Progenitor cell of endocrine pancreas (in vitro differentiated cells): ENCODE results near the gene ARHGEF12. TPM values are rescaled to one million over a fixed set of nuclear protein-coding genes. Genes with fewer than 3 reads are reported as not detected.

ENCODE experiments used
- DNase-seq: peaks from one replicate; pipeline ENCODE4 v3.0.0; 2021; ENCODE audit warnings: low spot score; ENCODE audit not compliant: unreplicated experiment
- H3K27ac Mint-ChIP-seq: 2 replicates; pipeline ENCODE4 v1.8.0; 2021; ENCODE audit warnings: mild to moderate bottlenecking, moderate library complexity, mixed read lengths
- H3K27me3 Mint-ChIP-seq: 2 replicates; pipeline ENCODE4 v1.8.0; 2021; ENCODE audit warnings: mixed read lengths
- H3K36me3 Mint-ChIP-seq: 2 replicates; pipeline ENCODE4 v1.8.0; 2022; ENCODE audit warnings: mixed read lengths; ENCODE audit not compliant: insufficient read depth
- H3K4me1 Mint-ChIP-seq: 2 replicates; pipeline ENCODE4 v1.8.0; 2021; ENCODE audit warnings: low read depth, mixed read lengths
- H3K4me3 Mint-ChIP-seq: 2 replicates; pipeline ENCODE4 v1.8.0; 2021; ENCODE audit warnings: low read depth, mild to moderate bottlenecking, moderate library complexity, mixed read lengths
- H3K9me3 Mint-ChIP-seq: 2 replicates; pipeline ENCODE4 v1.8.0; 2021; ENCODE audit warnings: low read depth, mixed read lengths
- total RNA-seq: library from RNA; stranded (reverse); gene quantifications from 2 replicates; pipeline ENCODE4 v1.2.1, GENCODE V29; 2021
- TF ChIP-seq, protein P1 (sequence below): fragments of 200-600 bp; sonication (generic); IDR thresholded peaks from one replicate; pipeline ENCODE4 v1.5.0; 2021; ENCODE audit warnings: antibody characterized with exemption, mild to moderate bottlenecking; ENCODE audit not compliant: unreplicated experiment

ARHGEF12 gene
- total RNA-seq, 1 donor from 2014 or later, result 64.9 TPM

DNA sequence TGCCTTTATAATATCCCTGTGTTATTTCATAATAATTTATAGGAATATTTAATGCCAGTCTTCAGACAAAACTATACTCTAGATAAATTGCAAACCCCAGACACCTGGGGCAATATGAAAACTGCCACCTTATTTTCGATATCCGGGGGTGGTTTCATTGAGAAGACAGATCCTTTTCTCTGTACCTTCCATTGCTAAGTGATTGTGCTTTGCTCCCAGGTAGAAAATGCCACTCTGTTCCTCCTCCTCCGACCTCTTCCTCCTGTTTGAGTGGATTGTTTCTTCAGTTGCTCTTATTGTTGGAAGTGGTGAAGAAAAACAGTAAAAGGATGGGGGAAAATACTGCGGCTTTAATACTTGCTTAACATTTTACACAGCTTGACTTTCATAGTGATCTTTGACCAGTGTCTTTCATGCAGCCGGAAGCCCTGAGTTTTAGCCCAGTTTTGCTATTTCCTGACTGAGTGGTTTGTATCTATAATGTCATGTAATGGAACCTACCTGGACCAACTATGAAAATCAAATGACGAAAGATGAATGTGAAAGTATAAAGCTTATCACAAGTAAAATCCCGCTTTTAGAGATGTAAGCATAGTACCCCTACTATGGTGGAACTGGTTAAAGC, 169.7 kb downstream of the ARHGEF12 start:
- Mint-ChIP-seq H3K27me3 (peaks cover 58% of the 10 kb centered on the region), H3K4me3 (no peak overlapping the region), H3K9me3 (no peaks in the 10 kb centered on the region), H3K4me1 (peaks cover 4% of the 10 kb centered on the region), H3K36me3 (no peaks in the 10 kb centered on the region), H3K27ac (no peak overlapping the region)
- TF ChIP-seq, protein P1, sequence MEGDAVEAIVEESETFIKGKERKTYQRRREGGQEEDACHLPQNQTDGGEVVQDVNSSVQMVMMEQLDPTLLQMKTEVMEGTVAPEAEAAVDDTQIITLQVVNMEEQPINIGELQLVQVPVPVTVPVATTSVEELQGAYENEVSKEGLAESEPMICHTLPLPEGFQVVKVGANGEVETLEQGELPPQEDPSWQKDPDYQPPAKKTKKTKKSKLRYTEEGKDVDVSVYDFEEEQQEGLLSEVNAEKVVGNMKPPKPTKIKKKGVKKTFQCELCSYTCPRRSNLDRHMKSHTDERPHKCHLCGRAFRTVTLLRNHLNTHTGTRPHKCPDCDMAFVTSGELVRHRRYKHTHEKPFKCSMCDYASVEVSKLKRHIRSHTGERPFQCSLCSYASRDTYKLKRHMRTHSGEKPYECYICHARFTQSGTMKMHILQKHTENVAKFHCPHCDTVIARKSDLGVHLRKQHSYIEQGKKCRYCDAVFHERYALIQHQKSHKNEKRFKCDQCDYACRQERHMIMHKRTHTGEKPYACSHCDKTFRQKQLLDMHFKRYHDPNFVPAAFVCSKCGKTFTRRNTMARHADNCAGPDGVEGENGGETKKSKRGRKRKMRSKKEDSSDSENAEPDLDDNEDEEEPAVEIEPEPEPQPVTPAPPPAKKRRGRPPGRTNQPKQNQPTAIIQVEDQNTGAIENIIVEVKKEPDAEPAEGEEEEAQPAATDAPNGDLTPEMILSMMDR, result no peak
- DNase-seq, result no peak

DNA sequence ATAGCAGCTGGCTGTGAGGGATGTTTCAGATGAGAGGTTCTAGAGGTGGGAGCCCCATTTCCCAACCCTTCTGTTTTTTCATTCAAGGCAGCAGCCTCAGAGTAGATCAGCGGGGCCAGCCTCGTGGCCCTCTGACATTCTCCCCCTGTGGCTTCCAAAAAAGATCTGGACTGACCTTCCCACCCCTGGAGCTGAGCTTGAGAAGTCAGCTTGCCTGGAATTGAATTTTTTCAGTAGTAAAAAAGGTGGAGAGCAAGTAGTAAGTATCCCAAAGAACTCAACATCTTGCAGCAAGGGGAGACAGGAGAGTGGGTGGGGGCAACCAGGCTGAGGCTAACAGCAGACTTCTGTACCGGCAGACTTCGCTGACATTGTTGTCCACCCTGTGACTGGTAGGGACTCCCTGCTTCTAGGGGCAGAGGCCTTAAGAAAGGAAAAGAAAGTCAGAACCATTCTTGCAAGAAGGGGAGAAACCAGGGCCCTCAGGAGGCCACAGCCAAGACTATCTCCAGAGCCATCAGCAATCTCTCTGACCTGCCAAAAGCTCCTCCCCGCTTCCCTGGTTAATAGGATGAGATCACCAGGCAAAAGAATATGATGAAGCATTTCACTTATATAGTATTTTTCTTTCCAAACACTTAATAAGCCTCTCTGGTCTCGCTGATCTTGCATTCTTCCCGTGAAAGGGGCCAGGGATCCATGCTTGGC, 173.3 kb downstream of the ARHGEF12 start:
- no peak for DNase-seq
- H3K27me3 Mint-ChIP-seq, result peaks cover 72% of the 10 kb centered on the region
- no peaks in the 10 kb centered on the region for H3K36me3 Mint-ChIP-seq
- TF ChIP-seq, protein P1, result no peak
- no peak overlapping the region for H3K4me3 Mint-ChIP-seq
- no peaks in the 10 kb centered on the region for H3K9me3 Mint-ChIP-seq
- H3K27ac Mint-ChIP-seq, result no peak overlapping the region
- no peaks in the 10 kb centered on the region for H3K4me1 Mint-ChIP-seq

DNA sequence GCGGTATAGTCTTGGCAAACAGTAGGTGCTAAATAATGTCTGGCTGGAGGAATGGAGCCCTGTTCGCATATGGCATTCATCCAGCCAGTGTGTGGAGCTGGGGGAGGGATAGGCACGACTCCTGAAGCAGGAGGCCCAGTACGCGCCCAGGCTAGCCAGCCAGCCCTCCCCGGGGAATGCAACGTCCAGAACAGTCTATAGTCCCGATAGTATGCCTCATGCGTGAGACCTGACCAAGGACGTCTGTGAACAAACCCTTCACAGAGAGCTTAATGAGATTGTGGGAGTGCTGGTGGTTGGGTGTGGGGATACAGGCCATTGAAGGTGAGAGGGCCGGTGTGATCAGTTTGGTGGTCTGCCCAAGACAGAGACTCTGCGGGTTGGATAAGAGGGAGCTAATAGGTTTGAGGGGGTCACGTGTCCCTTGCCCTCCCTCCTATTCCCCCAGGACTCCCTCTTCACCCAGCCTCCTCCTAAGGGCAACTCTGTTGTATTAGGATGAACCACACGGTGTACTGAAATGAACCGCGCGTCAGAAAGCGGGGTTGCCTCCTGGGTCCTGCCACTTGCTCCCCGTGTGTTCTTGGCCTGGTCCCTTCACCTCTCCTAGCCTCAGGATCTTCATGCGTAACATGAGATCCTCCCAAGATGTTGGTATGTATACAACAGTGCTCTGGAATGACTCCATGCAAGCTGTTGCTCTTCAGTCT, 174.3 kb downstream of the ARHGEF12 start:
- H3K4me3 Mint-ChIP-seq, result peak overlapping the region; percentile 12
- H3K36me3 Mint-ChIP-seq, result no peaks in the 10 kb centered on the region
- DNase-seq, result no peak
- no peaks in the 10 kb centered on the region for H3K9me3 Mint-ChIP-seq
- peaks cover 78% of the 10 kb centered on the region for H3K27me3 Mint-ChIP-seq
- TF ChIP-seq, protein P1, result no peak
- no peaks in the 10 kb centered on the region for H3K4me1 Mint-ChIP-seq
- no peak overlapping the region for H3K27ac Mint-ChIP-seq

DNA sequence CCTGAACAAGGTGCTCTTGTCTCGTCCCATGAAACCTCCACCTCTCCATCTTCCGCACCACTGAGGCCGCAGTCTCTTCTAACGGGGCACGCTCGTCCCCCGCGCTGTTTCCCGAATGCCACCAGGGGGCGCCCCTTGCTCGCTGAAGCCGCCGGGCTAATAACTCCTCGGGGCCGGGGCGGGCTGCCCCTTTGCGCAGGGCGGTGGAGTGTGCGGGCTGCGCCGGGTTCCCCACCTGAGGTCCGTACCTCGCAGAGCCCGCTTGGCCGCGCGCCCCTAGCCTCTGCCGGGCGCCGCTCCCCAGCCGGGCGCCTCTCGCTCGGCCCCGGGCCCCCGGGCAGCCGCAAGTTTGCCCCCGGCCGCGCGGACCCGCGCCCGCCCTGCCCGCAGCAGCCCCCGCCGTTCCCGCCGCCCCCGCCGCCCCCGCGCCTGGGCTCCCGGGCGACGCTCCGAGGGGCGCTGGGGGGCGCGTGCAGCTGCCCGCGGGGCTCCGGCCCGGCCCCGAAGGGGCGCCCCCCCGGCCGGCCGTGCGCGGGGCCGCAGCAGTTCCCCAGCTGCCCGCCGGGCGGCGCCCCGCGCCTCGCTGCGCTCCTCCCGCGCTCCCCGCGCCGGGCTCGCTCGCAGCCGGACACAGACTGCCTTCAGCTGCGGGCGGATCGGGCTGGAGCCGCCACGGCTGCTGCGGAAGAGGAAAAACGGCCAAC, 175.1 kb downstream of the ARHGEF12 start, which contains the start of gene GRIK4:
TSS of gene GRIK4 (plus strand) at position 633 of the 704 bp plus-strand sequence. CDS start 148,571 bp downstream, outside the sequence.
- Mint-ChIP-seq H3K36me3 (no peaks in the 10 kb centered on the region), H3K4me3 (peak within 1 kb of the TSS; percentile 44), H3K4me1 (peaks cover under 1% of the 10 kb centered on the region), H3K9me3 (no peaks in the 10 kb centered on the region), H3K27me3 (peaks cover 79% of the 10 kb centered on the region), H3K27ac (no peak within 1 kb of the TSS)
- TF ChIP-seq, protein P1, result peak; percentile 92
- peak; percentile 79 for DNase-seq
